ENCODE data around the gene ZNF668.

GRCh38 chr16:31042866-31043265, 31.2 kb downstream of the ZNF668 start:
- no peak for TF ChIP-seq POLR2A (IDR thresholded peaks at IDR 0.05)
- TF ChIP-seq CTCF (IDR thresholded peaks at IDR 0.05) = no peak
- no peak for TF ChIP-seq POLR2AphosphoS5 (IDR thresholded peaks at IDR 0.05)
